Non-pigmented ciliary epithelial cell (primary cell): ENCODE data around the gene PIK3R1.

Source experiments
- DNase-seq: peaks from one replicate; pipeline ENCODE4 v3.0.0-alpha.2; 2010; ENCODE audit warnings: low read depth

The PIK3R1 gene

GRCh38 chr5:68299105-68299504 is 83.5 kb downstream of the PIK3R1 start:
- no peak for DNase-seq

GRCh38 chr5:68299575-68299974 is 84.0 kb downstream of the PIK3R1 start:
- DNase-seq: no peak

- DNase-seq: no peak
Measured at GRCh38 chr5:68303038-68303738, 87.6 kb downstream of the PIK3R1 start.

GRCh38 chr5:68303754-68304420 is 88.3 kb downstream of the PIK3R1 start:
- no peak for DNase-seq

- no peak for DNase-seq
Measured at GRCh38 chr5:68304421-68305052, 89.0 kb downstream of the PIK3R1 start.

GRCh38 chr5:68305223-68305870 is 89.8 kb downstream of the PIK3R1 start:
- no peak for DNase-seq

- no peak for DNase-seq
Measured at GRCh38 chr5:68306361-68307014, 90.9 kb downstream of the PIK3R1 start.

- DNase-seq: no peak
Measured at GRCh38 chr5:68313336-68313735, 97.8 kb downstream of the PIK3R1 start.

GRCh38 chr5:68314465-68314864 is 98.9 kb downstream of the PIK3R1 start:
- no peak for DNase-seq

GRCh38 chr5:68315679-68316271 is 100.2 kb downstream of the PIK3R1 start:
- DNase-seq: no peak

- no peak for DNase-seq
Measured at GRCh38 chr5:68316469-68316868, 100.9 kb downstream of the PIK3R1 start.

GRCh38 chr5:68317646-68318045 is 102.1 kb downstream of the PIK3R1 start:
- DNase-seq: no peak

- no peak for DNase-seq
Measured at GRCh38 chr5:68318955-68319705, 103.6 kb downstream of the PIK3R1 start.

GRCh38 chr5:68319706-68320412 is 104.3 kb downstream of the PIK3R1 start:
- DNase-seq: no peak

- no peak for DNase-seq
Measured at GRCh38 chr5:68320413-68320986, 104.9 kb downstream of the PIK3R1 start.

- DNase-seq: no peak
Measured at GRCh38 chr5:68325065-68325580, 109.6 kb downstream of the PIK3R1 start.

GRCh38 chr5:68329554-68330255 is 114.1 kb downstream of the PIK3R1 start:
- no peak for DNase-seq

- no peak for DNase-seq
Measured at GRCh38 chr5:68330574-68330973, 115.0 kb downstream of the PIK3R1 start.
